HL-60 (cell line): ENCODE results near the gene WWOX.

ENCODE experiments used
- GABPA ChIP-seq: IDR thresholded peaks from 2 replicates; pipeline ENCODE4 v1.6.1; 2012; ENCODE audit warnings: low read depth
- POLR2AphosphoS5 ChIP-seq: IDR thresholded peaks from 2 replicates; pipeline ENCODE4 v1.6.1; 2012; ENCODE audit warnings: low read depth
- TF ChIP-seq, protein P1 (sequence below): IDR thresholded peaks from one replicate; pipeline ENCODE4 v1.5.1; 2011; ENCODE audit warnings: low read length, control low read depth, inconsistent platforms; ENCODE audit not compliant: insufficient read depth
- TF ChIP-seq, protein P2 (sequence below): IDR thresholded peaks from 2 replicates; pipeline ENCODE4 v1.6.1; 2012; ENCODE audit warnings: low read depth; ENCODE audit not compliant: insufficient replicate concordance

DNA sequence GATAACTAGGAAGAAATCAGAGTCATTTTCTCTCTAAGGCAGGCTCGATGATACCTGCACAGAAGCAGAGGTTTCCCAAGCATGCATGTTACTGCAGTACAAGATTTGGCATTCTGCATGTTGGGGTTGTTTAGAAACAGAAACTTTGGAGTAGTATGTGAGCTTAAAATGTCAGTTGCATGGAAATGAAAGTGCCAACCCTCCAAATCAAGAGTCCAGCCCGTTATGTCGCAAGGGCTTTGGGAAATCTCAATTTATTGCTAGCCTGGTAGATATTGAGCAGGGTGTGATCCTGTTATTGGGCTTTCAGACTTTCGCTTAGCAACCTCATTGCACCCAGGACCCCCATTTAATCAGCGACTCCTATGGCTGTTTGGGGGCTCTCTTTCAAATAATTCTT lies 1010.3 kb downstream of the WWOX start:
- TF ChIP-seq POLR2AphosphoS5: no peak
- TF ChIP-seq, protein P1, sequence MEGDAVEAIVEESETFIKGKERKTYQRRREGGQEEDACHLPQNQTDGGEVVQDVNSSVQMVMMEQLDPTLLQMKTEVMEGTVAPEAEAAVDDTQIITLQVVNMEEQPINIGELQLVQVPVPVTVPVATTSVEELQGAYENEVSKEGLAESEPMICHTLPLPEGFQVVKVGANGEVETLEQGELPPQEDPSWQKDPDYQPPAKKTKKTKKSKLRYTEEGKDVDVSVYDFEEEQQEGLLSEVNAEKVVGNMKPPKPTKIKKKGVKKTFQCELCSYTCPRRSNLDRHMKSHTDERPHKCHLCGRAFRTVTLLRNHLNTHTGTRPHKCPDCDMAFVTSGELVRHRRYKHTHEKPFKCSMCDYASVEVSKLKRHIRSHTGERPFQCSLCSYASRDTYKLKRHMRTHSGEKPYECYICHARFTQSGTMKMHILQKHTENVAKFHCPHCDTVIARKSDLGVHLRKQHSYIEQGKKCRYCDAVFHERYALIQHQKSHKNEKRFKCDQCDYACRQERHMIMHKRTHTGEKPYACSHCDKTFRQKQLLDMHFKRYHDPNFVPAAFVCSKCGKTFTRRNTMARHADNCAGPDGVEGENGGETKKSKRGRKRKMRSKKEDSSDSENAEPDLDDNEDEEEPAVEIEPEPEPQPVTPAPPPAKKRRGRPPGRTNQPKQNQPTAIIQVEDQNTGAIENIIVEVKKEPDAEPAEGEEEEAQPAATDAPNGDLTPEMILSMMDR: no peak
- TF ChIP-seq, protein P2, sequence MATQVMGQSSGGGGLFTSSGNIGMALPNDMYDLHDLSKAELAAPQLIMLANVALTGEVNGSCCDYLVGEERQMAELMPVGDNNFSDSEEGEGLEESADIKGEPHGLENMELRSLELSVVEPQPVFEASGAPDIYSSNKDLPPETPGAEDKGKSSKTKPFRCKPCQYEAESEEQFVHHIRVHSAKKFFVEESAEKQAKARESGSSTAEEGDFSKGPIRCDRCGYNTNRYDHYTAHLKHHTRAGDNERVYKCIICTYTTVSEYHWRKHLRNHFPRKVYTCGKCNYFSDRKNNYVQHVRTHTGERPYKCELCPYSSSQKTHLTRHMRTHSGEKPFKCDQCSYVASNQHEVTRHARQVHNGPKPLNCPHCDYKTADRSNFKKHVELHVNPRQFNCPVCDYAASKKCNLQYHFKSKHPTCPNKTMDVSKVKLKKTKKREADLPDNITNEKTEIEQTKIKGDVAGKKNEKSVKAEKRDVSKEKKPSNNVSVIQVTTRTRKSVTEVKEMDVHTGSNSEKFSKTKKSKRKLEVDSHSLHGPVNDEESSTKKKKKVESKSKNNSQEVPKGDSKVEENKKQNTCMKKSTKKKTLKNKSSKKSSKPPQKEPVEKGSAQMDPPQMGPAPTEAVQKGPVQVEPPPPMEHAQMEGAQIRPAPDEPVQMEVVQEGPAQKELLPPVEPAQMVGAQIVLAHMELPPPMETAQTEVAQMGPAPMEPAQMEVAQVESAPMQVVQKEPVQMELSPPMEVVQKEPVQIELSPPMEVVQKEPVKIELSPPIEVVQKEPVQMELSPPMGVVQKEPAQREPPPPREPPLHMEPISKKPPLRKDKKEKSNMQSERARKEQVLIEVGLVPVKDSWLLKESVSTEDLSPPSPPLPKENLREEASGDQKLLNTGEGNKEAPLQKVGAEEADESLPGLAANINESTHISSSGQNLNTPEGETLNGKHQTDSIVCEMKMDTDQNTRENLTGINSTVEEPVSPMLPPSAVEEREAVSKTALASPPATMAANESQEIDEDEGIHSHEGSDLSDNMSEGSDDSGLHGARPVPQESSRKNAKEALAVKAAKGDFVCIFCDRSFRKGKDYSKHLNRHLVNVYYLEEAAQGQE: no peak
- TF ChIP-seq GABPA: no peak
